Upper lobe of right lung (tissue), 1 donor: ENCODE results near the gene ETV3. TPM values are rescaled to one million over a fixed set of nuclear protein-coding genes. Genes with fewer than 3 reads are reported as not detected.

ENCODE experiments used
- ATAC-seq: fragments of 200-7000 bp; cut with Tn5 transposase; one replicate; pipeline ENCODE4 v1.9.1; 2020; ENCODE audit warnings: mild to moderate bottlenecking, moderate library complexity
- DNase-seq: peaks from one replicate; pipeline ENCODE4 v3.0.0-alpha.2; 2020
- H3K27ac ChIP-seq: fragments of 200-600 bp; one replicate; pipeline ENCODE4 v1.8.0; 2022
- H3K27me3 ChIP-seq: fragments of 200-600 bp; one replicate; pipeline ENCODE4 v1.8.0; 2022; ENCODE audit warnings: mild to moderate bottlenecking
- H3K36me3 ChIP-seq: fragments of 200-600 bp; one replicate; pipeline ENCODE4 v1.8.0; 2022
- H3K4me1 ChIP-seq: fragments of 200-600 bp; one replicate; pipeline ENCODE4 v1.8.0; 2022
- H3K4me3 ChIP-seq: fragments of 200-600 bp; one replicate; pipeline ENCODE4 v1.8.0; 2022; ENCODE audit warnings: mild to moderate bottlenecking
- H3K9me3 ChIP-seq: fragments of 200-600 bp; one replicate; pipeline ENCODE4 v1.8.0; 2022
- CTCF ChIP-seq: fragments of 200-600 bp; IDR thresholded peaks from one replicate; pipeline ENCODE4 v1.8.0; 2022; ENCODE audit warnings: antibody characterized with exemption
- intact Hi-C: fragments of 100-400 bp; cut with DNase I; formaldehyde crosslinking; loops from one replicate; pipeline ENCODE4 v1.11.0; 2022
- total RNA-seq: library from RNA; stranded (reverse); fragmentation: NEBNext Ultra II Directional; extraction: Animal tissue kit (Norgen Biotek cat#: 25700); gene quantifications from one replicate; pipeline ENCODE4 v1.2.1, GENCODE V29; 2021
- donor health status: DM: no; HTN: yes; CAD: no; lungs with severe emphysema.

ETV3 gene
- total RNA-seq, 1 donor from 2014 or later = 39.2 TPM

DNA sequence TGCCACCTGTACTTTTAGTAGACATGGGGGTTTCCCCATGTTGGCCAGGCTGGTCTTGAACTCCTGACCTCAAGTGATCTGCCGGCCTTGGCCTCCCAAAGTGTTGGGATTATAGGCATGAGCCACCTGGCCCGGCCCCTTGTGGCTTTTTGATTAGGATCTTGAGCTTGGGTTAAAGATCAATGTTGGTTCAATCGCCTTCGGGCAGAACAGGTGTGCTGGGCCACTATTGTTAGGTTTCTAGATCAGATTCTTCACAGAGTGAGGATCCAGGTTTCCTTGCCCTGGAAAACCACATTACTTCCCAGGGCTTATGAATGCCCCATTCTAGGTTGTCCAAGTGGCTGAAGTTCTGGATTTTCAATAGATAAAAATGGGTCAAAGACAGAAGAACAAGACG is 6.1 kb downstream of the ETV3 start:
- ATAC-seq = no peak
- Histone ChIP-seq H3K9me3 (no peaks in the 10 kb centered on the region), H3K36me3 (peaks cover 87% of the 10 kb centered on the region), H3K27ac (no peak overlapping the region), H3K4me3 (no peak overlapping the region), H3K27me3 (no peaks in the 10 kb centered on the region), H3K4me1 (peaks cover 36% of the 10 kb centered on the region)
- no peak for TF ChIP-seq CTCF
- DNase-seq = no peak
- intact Hi-C loops = no loop called here

DNA sequence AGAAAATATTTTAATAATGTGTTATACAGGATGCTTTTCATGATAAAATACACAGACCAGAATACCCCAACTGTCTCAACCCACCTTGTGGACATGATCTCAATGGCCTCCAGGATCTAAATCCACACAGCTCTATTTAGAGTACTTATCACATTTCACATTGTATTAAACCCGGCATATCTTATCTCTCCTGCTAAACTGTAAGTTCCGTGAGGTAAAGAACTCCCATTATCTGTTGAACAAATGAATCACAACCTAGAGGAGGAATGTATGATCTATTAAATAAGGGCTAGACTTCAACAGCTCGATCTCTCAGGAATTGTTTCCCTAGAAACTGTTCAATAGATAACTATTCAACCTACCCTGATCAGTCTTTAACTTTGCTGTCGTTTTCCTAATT is 6.9 kb downstream of the ETV3 start:
- intact Hi-C loops = no loop called here
- no peak for TF ChIP-seq CTCF
- Histone ChIP-seq H3K27me3 (no peaks in the 10 kb centered on the region), H3K27ac (no peak overlapping the region), H3K9me3 (no peaks in the 10 kb centered on the region), H3K36me3 (peaks cover 90% of the 10 kb centered on the region), H3K4me1 (peaks cover 27% of the 10 kb centered on the region), H3K4me3 (no peak overlapping the region)
- DNase-seq = no peak
- ATAC-seq = no peak

GRCh38 chr1:157124855-157125254 is 13.3 kb downstream of the ETV3 start:
- DNase-seq (no peak), ATAC-seq (peak; percentile 29)
- Histone ChIP-seq H3K27ac (no peak overlapping the region), H3K4me3 (no peak overlapping the region), H3K27me3 (no peaks in the 10 kb centered on the region), H3K36me3 (peaks cover 71% of the 10 kb centered on the region), H3K9me3 (no peaks in the 10 kb centered on the region), H3K4me1 (peaks cover 5% of the 10 kb centered on the region)
- no peak for TF ChIP-seq CTCF
- intact Hi-C loops = no loop called here

- Histone ChIP-seq H3K27ac (no peak overlapping the region), H3K9me3 (no peaks in the 10 kb centered on the region), H3K4me3 (no peak overlapping the region), H3K27me3 (no peaks in the 10 kb centered on the region), H3K36me3 (peaks cover 25% of the 10 kb centered on the region), H3K4me1 (no peaks in the 10 kb centered on the region)
- TF ChIP-seq CTCF = no peak
- ATAC-seq (no peak), DNase-seq (no peak)
- intact Hi-C loops = no loop called here
These were observed 18.7 kb downstream of the ETV3 start for GRCh38 chr1:157119448-157119847.

DNA sequence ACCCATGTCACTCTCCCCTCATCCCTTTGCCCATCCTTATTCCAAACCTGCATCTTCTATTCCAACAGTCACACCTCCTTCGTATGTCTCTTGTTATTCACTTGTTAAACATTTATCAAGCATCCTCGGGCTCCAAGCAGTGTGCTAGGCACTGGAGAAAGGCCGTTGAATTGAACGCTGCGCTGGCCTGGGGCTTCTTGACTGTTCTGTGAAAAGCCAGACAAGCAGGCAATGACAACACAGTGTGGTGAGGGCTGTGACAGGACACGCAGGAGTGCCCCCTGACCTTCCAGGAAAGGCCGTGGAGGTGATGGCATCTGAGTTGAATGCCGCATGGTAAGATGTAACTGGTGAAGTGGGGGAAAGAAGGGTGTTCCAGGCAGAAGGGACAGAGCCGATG is 19.2 kb downstream of the ETV3 start:
- Histone ChIP-seq H3K27ac (no peak overlapping the region), H3K4me3 (no peak overlapping the region), H3K4me1 (no peaks in the 10 kb centered on the region), H3K9me3 (no peaks in the 10 kb centered on the region), H3K27me3 (no peaks in the 10 kb centered on the region), H3K36me3 (peaks cover 20% of the 10 kb centered on the region)
- DNase-seq (peak; percentile 27), ATAC-seq (no peak)
- TF ChIP-seq CTCF = no peak
- intact Hi-C loops = no loop called here

DNA sequence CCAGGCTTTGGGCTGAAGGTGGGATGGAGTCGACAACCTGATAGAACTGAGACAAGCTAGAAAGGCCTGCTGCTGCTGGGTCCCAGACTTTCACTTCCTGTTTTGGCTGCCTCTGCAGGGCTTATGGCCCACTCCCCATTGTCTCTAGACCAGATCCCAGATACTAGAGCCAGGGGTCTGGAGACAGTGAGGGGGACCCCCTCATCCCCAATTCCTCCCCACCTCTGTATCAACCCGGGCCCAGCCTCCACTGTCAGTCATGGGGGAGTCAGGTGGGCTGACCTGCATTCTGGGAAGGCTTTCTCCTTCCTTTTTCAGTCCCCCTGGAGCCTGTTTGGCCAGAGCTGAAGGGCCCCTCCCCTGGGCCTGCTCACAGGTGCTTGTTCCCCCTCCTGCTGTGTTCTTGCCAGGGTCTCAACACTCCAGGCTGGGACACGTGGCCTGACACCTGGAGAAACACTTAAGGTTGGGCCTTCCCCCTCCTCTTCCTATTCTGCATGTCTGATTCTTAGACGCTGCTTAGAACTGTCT is 20.6 kb downstream of the ETV3 start:
- no peak overlapping the region for H3K4me3 ChIP-seq
- H3K27ac ChIP-seq = no peak overlapping the region
- no peaks in the 10 kb centered on the region for H3K9me3 ChIP-seq
- ATAC-seq (peak; percentile 19), DNase-seq (peak; percentile 37)
- no peak for TF ChIP-seq CTCF
- intact Hi-C loops = no loop called here
- H3K27me3 ChIP-seq = no peaks in the 10 kb centered on the region
- H3K36me3 ChIP-seq = peaks cover 8% of the 10 kb centered on the region
- no peaks in the 10 kb centered on the region for H3K4me1 ChIP-seq
